Non-pigmented ciliary epithelial cell (primary cell): ENCODE measurements around the gene PNMA5.
"Not testable (repeated sequence)": the region's sequence is repeated elsewhere in the genome, so short reads cannot be mapped to it uniquely, and the experiment has no call there.

Source experiments
- DNase-seq: peaks from one replicate; pipeline ENCODE4 v3.0.0-alpha.2; 2010; ENCODE audit warnings: low read depth

PNMA5 gene

DNA sequence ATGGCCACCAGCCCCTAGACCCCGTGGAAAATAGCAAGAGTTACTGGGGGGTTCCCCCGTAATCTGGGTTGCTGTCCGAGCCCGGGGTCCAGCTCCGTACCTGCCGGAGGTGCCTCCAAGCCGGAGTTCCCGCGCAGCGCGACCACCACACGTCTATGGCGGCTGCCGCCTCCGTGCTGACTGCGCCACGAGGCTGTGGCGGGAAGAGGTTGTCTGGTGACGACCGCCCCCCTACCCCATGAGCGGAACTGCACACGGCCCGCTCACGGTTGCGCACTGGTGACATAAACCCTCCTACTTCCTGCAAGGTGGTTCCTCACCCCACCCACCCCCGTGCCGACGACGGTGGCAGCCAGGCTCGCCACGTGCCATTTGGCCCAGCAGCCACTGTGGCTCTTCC is at the start of gene PNMA5:
PNMA5 (minus strand) TSS at position 184 of the 400 bp plus-strand sequence. CDS start 2,518 bp downstream, outside the sequence.
- no peak for DNase-seq

DNA sequence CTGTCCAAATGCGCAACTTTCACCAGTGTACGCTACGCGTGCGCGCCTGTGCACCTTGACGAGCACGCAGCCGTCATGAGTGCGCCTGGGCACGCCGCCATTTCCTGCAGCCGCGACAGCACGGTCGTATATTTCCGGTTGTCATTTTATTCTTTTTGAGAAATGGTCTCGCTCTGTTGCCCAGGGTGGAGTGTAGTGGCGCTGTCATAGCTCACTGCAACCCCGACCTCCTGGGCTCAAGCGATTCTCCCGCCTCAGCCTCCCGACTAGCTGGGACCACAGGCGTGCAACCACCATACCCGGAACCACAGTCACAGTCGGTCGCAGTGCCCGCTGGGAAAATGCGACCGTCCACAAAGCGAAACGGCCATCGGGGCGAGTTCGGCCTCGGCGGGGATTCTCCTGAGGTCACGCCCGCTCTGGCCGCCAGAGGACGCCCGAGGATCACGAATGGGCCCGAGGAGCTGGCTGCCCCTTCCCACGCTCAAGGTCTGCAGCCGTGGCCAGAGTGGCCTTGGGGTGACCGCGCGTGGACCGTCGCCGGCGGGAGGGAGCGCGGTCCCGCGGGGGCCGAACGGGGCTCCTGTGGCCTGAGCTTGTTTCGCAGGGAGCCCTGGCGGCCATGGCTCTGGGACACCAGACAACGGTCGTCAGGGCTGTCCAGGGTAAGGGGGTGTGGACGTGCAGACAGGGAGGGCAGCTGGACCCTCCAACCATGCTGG is 38.6 kb upstream of the PNMA5 start:
- DNase-seq = no peak

DNA sequence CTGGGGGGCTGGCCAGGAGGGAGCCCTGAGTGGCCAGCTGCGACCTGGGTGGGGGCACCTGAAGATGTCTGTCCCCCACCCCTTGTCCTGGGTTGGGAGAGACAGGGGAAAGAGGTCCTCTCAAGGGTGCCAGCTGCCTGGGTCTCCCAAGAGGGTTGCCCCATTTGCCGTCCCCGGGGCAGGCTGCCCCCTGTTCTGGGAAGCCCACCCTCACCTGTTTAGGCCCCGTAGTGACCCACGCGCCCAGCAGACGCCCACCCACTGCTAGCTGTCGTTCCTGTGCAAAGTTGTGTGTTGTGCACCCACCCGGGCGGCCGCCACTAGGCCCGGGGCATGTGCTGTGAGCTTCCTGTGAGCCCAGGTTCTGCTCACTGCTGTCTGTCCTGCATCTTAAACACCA is 36.9 kb upstream of the PNMA5 start:
- DNase-seq = no peak

DNA sequence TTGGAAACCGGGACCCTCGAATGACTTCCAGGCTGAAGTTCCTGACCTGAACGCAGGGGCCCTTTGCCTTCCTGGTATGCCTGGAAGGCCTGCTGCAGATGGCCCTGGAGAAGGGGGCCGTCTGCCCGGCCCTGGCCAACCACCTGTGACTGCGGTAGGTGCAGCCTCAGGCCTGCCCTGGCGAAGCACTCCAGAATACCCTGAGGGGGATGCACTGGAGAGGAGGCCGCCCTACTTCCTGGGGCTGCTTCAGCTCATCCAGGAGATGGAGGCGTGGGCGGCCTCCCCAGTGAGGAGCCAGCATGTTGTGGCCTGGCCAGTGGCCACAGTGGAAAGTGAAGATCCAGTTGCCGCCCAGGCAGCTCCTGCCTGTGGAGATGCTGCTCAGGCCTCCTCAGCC is 36.0 kb upstream of the PNMA5 start:
- DNase-seq = no peak

DNA sequence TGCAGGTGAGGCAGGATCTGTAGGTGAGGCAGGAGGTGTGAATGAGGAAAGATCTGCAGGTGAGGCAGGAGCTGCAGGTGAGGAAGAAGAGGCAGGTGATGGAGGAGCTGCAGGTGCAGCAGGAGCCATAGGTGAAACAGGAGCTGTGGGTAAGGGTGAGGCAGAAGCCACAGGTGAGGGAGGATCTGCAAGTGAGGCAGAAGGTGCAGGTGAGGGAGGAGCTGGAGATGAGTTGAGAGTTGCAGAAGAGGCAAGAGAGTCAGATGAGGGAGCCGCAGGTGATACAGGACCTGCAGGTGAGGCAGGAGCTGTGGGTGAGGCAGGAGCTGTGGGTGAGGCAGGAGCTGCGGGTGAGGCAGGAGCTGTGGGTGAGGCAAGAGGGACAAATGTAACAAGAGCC is 35.2 kb upstream of the PNMA5 start:
- DNase-seq = no peak

DNA sequence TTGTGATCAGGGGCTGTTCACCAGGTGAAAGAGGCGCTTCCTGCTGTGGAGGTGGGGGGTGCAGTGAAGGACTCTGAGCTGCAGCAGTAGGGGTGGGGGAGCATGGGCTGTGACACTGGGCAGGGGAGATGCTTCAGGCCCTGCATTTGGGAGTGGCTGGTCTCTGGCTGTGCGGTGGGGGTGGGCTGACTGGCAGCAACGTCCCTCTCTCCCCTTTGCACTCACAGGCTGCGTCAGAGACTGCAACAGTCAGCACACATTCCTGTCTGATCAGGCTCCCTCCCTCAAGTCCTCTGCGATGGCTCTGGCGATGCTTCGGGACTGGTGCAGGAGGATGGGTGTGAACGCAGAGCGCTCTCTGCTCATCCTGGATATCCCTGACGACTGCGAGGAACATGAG is 34.6 kb upstream of the PNMA5 start:
- DNase-seq = not testable (repeated sequence)

DNA sequence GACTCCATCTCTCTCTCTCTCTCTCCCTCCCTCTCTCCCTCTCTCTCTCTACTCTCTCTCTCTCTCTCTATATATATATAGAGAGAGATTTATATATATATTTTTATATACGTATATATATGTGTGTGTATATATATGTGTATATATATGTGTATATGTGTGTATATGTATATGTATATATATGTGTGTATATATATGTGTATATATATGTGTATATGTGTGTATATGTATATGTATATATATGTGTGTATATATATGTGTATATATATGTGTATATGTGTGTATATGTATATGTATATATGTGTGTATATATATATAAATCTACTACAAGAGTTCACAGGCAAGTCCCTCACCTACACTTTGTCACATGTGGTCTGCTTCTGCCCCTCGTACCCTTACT is 32.6 kb upstream of the PNMA5 start:
- DNase-seq = not testable (repeated sequence)

DNA sequence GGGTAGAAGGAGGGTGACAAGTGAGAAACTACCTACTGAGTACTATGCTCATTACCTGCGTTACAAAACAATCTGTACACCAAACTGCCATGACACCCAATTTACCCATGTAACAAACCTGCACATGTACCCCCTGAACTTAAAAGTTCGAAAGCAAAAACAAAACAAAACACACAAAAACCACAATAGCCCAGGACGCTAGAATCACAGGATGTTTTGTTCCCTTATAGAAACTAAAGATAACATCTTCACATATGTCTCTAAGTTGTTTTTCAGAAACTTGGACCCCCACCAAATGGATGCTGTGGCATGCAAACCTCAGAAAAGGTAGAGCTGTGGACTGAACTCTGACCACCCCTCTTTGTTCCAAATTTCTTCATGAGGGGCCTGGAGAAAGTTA is 25.2 kb upstream of the PNMA5 start:
- no peak for DNase-seq

DNA sequence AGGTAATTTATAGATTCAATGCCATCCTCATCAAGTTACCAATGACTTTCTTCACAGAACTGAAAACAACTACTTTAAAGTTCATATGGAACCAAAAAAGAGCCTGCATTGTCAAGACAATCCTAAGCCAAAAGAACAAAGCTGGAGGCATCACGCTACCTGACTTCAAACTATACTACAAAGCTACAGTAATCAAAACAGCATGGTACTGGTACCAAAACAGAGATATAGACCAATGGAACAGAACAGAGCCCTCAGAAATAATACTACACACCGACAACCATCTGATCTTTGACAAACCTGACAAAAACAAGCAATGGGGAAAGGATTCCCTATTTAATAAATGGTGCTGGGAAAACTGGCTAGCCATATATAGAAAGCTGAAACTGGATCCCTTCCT is 23.3 kb upstream of the PNMA5 start:
- not testable (repeated sequence) for DNase-seq

DNA sequence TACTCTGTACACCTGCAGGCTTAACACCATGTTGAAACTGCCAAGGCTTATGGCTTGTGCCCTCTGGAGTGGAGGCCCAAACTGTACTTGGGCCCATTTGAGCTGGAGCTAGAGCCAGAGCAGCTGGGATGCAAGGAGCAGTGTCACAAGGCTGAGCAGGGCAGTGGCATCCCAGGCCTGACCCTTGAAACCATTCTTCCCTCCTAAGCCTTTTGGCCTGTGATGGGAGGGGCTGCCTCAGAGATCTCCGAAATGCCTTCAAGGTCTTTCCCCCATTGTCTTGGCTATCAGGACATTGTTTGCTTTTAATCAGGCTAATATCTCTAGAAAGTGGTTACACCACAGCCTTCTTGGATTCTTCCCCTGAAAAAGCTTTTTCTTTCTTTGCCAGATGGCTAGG is 10.9 kb upstream of the PNMA5 start:
- no peak for DNase-seq

DNA sequence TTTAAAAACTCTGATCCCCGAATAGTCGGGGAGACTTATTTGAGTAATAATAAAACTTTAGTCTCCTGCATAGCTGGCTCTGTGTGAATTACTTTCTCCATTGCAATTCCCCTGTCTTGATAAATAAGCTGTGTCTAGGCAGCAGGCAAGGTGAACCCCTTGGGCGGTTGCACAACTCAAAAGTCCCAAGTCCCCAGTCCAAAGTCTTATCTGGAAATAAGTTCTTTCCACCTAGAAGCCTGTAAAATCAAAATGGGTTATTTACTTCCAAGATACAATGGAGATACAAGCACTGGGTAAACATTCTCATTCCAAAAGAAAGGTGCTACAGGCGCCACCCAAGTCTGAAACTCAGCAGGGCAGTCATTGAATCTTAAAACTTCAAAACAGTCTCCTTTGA is 10.1 kb upstream of the PNMA5 start:
- DNase-seq = no peak

DNA sequence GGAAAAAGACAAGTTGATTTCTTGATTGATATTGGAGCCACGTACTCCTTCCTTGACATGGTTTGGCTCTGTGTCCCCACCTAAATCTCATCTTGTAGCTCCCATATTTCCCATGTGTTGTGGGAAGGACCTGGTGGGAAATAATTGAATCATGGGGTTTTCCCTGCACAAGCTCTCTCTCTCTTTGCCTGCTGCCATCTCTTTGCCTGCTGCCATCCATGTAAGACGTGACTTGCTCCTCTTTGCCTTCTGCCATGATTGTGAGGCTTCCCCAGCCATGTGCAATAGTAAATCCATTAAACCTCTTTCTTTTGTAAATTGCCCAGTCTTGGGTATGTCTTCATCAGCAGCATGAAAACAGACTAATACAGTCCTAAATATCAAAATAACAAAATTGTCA is 8.3 kb upstream of the PNMA5 start:
- DNase-seq = not testable (repeated sequence)

DNA sequence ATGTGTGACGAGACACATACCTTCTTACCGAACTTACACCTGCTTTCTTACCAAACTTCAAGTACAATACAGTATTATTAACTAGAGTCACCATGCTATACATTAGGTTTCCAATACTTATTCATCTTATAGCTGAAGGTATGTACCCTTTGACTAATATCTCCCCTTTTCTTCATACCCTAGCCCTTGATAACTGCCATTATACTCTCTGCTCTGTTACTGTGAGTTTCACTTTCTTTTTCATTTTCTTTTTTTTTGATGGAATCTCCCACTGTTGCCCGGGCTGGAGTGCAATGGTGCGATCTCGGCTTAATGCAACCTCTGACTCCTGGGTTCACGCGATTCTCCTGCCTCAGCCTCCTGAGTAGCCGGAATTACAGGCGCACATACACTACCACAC is 3.4 kb upstream of the PNMA5 start:
- DNase-seq = no peak

DNA sequence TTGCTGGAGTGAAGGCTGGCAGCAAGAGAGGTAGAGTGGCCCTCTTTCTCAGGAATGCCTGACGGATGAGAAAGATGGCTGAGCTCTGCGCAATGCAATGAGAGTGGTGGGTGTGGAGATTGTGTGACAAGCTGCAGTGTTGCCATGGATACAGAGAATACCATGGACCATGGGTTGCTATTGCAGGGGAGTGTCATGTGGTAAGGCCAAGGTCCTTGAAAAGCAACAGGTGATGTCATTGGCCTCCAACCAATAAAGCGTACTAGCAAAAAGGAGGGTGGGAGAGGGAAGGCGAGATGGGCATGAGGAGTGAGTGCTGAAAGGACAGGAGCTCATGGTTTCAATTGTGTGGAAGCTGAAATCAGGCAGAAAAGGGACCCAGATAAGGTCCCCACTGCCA is 1.8 kb downstream of the PNMA5 start:
- no peak for DNase-seq

DNA sequence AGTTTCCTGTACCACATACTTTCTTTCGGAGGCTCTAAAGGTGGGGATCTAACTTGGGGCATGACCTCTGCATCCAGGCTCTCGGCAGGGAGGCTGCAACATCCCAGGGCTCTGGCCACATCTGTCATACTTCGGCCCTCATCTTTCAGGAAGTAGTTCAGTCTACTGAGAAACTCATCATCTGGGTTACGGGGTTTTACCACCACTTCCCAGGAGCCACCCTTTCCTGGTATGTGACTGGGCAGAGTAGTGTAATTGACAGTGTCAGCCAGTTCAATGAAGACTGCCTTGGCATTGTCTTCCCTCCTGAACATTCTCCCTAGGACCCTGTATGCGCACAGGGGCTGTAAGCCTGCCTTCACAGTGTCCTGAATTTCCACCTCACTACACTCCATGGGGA is 2.8 kb downstream of the PNMA5 start:
- DNase-seq = no peak

DNA sequence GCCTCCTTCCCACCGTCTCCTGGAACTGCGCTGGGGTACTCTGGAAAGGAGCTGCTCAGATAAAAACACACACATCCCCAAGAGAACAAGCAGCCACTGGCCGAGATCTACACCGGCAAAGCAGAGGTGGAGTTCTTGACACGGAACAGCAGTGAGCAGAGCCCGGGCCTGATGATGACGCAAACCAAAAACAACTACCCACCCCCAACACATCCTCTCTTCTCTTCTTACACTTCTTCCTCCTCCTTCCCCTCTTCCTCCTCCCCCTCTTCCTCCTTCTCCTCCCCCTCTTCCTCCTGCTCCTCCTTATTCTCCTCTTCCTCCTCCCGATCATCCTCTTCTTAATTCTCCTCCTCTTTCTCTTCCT is 4.6 kb downstream of the PNMA5 start:
- DNase-seq = no peak

DNA sequence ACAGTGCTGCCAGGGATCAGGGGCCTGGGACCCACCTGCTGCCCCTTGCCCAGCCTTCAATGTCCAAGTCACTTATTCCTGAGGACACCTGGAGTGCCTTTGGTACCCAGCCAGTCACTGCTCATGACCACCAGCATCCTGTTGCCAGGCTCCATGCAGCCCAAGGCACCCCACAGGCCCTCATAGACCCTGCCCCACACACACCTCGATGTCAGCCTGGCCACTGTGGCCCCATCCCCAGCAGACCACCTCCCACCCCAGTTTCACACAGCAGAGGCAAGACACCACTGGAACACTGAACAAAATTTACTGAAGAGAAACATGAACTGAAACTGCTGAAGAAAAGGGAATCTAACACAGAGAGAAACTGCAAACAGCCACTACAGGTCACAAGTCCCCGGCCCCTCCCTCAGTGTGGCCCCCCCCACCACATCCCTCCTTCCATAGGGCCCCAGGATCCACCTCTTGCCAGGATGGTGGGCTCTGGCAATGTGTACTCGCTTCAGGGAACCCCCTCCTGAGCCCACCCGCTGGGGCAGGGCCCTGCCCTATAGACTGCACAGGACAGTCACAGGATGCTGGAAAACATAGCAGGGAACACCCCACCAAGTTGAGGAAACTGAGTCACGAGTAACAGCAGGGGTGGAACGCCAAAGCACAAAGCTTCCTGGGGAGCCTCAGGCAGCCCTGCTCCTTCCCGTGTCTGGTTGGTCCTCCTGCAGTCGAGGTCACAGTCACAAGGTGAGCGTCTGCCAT is 5.2 kb downstream of the PNMA5 start:
- no peak for DNase-seq

DNA sequence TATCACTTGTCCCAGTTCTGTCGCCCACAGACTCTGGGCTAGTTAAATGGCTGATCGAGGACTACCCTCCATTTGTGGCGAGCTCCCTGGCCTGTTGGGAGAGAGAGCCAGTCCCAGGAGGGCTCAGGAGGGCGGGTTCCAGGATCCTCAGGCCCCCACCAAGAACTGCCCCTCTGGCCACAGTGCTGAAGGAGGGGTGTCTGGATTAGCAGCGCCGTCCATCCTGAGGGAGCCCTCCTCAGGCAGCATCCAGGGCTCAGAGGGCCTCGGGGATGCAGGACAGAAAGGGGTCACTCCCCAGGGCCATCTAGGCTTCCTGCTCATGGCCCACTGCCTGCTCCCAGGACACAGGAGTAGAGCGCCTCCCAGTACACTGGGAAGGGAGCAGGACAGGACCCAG is 6.1 kb downstream of the PNMA5 start:
- no peak for DNase-seq

DNA sequence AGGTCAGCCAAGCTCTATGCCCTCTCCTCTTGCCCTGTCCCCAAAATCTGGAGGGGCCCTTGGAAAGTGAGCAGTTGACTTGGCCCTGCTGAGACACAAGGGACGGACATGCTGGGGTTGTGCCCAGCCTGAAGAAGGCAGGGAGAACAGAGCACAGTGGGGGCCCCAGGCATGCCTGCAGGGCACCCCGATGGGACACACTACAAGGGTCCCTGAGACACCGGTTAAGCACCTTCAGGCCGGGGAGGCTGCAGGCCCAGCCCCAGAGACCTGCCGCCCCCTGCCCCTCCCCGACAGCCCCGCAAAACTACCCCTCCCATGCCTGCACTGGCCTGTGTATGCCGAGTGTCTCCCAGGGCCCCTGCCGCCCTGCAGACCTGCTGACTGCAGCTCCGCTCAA is 6.8 kb downstream of the PNMA5 start:
- not testable (repeated sequence) for DNase-seq

DNA sequence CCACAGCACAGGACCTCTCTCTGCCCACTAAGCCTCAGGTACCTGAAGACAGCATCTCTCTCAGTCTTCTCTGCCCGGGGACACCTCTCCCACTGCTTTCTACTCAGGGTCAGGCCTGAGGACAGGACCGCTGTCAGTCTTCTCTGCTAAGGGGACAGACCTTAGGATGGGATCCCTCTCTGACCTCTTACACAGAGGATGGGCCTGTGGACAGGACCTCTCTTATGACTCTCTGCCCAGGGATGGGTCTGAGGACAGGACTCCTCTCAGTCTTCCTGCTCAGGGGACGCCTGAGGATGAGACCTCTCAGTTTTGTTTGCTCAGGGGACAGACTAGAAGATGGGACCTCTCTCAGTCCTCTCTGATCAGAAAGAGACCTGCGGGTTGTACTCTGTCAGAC is 8.5 kb downstream of the PNMA5 start:
- DNase-seq = not testable (repeated sequence)

DNA sequence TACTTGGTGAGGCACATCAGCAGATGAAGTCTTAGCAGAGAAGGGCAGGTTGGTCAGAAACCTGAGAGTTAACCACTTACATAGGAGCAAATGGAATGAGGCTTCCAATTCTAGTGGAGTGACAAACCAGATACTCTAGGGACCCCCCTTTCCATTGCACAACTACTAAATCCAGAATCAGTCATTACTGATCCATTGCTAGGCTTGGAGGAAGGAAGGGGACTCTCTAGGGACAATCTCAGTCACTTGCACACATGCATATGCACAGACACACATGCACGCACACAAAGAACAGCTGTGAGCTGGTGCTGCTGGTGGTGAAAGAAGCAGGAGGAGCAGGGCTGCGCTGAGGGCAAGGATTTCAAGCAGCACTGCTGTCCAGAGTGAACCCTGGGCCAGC is 25.7 kb downstream of the PNMA5 start:
- no peak for DNase-seq

DNA sequence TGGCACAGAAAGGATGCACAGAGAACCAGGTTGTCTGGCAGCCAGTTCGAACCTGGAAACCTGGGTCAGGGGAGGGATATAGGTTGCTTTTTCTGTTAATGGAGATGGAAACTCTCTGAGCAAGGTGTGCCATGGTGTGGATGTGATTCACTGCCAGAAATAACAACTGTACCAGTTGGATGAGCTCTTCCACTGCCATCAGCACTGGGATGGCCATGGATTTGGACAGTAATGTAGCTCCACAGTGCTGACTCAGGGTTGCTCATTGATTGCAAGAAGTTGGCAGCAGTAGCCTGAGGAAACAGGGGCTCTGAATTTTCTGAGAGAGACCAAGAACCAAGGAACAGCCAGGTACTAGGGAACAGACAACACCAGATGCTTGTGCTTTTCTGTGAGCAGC is 33.8 kb downstream of the PNMA5 start:
- no peak for DNase-seq

DNA sequence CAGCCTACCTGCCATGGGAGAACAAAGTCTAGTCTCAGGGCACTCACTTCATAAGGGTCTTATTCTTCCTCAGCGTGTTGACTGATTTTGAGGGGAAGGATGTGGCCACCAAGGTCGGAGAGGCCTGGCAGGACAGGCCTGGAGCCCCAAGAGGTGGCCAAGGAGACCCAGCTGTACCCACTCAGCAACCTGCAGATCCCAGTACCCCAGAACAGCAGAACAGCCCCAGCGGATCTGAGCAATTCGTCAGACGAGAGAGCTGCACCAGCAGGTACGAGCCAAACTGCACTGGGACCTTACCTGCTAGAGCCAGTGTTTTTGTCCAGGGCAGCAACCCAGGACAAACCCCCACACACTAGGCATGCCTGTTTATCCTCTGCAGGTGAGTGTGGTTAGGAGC is 34.3 kb downstream of the PNMA5 start:
- no peak for DNase-seq
